Nephron progenitor cell (in vitro differentiated cells): ENCODE data around the gene GJB3.

ENCODE experiments used
- DNase-seq: peaks from one replicate; pipeline ENCODE4 v3.0.0; 2021
- H3K27ac Mint-ChIP-seq: 2 replicates; pipeline ENCODE4 v1.8.0; 2021; ENCODE audit warnings: mild to moderate bottlenecking, moderate library complexity, mixed read lengths
- H3K27me3 Mint-ChIP-seq: 2 replicates; pipeline ENCODE4 v1.8.0; 2021; ENCODE audit warnings: mild to moderate bottlenecking, low read depth, mixed read lengths; ENCODE audit not compliant: poor library complexity
- H3K36me3 Mint-ChIP-seq: 2 replicates; pipeline ENCODE4 v1.8.0; 2021; ENCODE audit warnings: low read depth, mixed read lengths
- H3K4me1 Mint-ChIP-seq: 2 replicates; pipeline ENCODE4 v1.8.0; 2021; ENCODE audit warnings: mixed read lengths
- H3K4me3 Mint-ChIP-seq: 2 replicates; pipeline ENCODE4 v1.8.0; 2021; ENCODE audit warnings: mild to moderate bottlenecking, moderate library complexity, mixed read lengths
- H3K9me3 Mint-ChIP-seq: 2 replicates; pipeline ENCODE4 v1.8.0; 2021; ENCODE audit warnings: mild to moderate bottlenecking, moderate library complexity, mixed read lengths
- TF ChIP-seq, protein P1 (sequence below): fragments of 200-600 bp; sonication (generic); IDR thresholded peaks from 2 replicates; pipeline ENCODE4 v1.5.0; 2021; ENCODE audit warnings: antibody characterized with exemption

GJB3 gene

DNA sequence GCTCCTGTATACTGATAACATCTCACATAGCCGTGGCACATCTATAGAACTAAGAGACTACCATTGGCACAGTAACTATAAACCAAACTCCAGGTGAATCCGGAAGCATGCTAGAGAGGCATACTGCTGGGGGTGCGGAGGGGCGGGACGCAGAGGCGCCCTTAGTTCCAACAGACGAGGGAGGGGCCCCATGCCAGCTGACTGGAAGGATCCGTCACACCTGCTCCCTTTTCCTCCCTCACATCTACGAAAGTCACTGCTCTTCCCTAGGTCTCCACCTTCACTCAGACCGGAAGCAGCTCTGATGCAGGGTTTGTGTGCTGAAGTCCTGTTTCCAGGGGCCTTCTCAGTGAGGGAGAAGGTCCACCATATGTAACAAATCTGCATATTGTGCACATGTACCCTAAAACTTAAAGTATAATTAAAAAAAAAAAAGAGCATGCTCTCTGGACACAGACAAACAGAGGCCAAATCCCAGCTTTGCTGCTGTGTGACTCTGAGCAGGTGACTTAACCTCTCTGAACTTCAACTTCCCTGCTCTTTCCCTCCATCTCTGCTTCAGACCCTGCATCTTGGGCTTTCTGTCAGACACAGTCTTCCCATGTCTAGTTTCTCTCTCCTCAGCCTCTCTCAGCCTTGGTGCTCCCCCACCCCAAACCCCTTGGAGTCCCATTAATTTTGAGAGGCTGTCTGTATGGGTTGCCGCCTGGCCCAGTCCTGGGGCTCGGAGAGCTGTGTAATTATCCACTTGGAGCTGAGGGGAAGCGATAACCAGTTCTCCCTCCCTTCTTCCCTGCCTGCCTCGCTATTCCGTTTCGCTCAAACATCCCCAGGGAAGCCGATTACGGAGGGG, 34.0 kb upstream of the GJB3 start:
- no peaks in the 10 kb centered on the region for H3K9me3 Mint-ChIP-seq
- TF ChIP-seq, protein P1, sequence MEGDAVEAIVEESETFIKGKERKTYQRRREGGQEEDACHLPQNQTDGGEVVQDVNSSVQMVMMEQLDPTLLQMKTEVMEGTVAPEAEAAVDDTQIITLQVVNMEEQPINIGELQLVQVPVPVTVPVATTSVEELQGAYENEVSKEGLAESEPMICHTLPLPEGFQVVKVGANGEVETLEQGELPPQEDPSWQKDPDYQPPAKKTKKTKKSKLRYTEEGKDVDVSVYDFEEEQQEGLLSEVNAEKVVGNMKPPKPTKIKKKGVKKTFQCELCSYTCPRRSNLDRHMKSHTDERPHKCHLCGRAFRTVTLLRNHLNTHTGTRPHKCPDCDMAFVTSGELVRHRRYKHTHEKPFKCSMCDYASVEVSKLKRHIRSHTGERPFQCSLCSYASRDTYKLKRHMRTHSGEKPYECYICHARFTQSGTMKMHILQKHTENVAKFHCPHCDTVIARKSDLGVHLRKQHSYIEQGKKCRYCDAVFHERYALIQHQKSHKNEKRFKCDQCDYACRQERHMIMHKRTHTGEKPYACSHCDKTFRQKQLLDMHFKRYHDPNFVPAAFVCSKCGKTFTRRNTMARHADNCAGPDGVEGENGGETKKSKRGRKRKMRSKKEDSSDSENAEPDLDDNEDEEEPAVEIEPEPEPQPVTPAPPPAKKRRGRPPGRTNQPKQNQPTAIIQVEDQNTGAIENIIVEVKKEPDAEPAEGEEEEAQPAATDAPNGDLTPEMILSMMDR = no peak
- no peak for DNase-seq
- no peaks in the 10 kb centered on the region for H3K36me3 Mint-ChIP-seq
- peaks cover 43% of the 10 kb centered on the region for H3K27me3 Mint-ChIP-seq
- H3K27ac Mint-ChIP-seq = no peak overlapping the region
- no peak overlapping the region for H3K4me3 Mint-ChIP-seq
- no peaks in the 10 kb centered on the region for H3K4me1 Mint-ChIP-seq

DNA sequence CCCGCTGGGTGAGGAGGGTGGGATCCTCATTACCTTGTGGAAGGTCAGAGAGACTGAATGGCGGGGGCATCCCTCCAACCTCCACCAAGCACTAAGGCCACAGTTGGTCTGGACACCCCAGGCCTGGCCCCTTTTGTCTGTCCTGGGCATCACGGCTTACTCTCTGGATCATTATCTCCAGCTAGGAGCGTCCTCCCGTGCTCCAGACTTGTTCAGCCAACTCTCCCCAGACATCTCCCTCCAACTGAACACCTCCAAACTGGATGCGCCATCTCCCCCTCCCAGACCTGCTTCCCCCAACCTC, 33.4 kb upstream of the GJB3 start:
- no peaks in the 10 kb centered on the region for H3K4me1 Mint-ChIP-seq
- H3K27me3 Mint-ChIP-seq = peaks cover 39% of the 10 kb centered on the region
- H3K4me3 Mint-ChIP-seq = no peak overlapping the region
- TF ChIP-seq, protein P1 = no peak
- no peaks in the 10 kb centered on the region for H3K9me3 Mint-ChIP-seq
- H3K36me3 Mint-ChIP-seq = no peaks in the 10 kb centered on the region
- no peak overlapping the region for H3K27ac Mint-ChIP-seq
- no peak for DNase-seq

DNA sequence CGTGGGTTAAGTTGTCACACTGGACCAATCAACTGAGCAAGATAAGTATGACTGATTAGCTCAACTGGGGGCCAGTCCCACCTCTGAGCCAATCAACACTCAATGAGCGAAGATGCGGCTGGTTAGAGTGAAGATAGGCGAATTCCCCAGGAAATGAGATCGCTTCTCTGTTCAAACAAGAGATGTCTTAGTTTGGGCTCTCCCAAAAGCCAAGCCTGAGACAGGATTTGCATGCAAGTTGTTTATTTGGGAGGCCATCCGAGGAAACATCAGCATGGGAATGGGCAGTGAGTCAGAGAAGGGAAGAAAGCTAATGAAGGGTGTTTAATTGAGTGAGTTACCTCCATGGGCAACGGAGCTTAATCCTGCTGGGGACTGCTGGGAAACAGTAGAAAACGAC, 31.0 kb upstream of the GJB3 start:
- Mint-ChIP-seq H3K4me3 (no peak overlapping the region), H3K27me3 (peaks cover 31% of the 10 kb centered on the region), H3K27ac (no peak overlapping the region), H3K9me3 (no peaks in the 10 kb centered on the region), H3K36me3 (no peaks in the 10 kb centered on the region), H3K4me1 (no peaks in the 10 kb centered on the region)
- DNase-seq = no peak
- TF ChIP-seq, protein P1 = no peak

DNA sequence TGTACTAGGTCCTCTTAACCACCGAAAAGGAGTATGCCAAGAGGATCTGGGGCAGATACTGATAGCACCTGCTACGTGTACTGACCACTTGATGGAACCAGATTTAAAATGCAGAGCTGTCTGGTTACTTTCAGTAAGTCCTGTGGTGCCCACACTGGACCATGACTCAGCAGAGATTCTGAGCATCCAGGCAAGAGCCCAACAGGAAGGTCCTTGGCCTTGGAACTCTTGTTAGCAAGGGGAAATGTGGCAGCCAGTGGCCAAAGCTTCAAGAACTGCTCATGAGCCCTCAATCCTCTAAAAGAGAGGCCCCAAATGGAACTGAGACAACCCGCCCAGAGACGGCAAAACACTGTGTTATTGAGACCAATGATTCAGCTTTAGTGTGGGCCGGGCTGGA, 30.4 kb upstream of the GJB3 start:
- no peak for DNase-seq
- no peak overlapping the region for H3K27ac Mint-ChIP-seq
- H3K27me3 Mint-ChIP-seq = peaks cover 28% of the 10 kb centered on the region
- H3K4me3 Mint-ChIP-seq = no peak overlapping the region
- no peaks in the 10 kb centered on the region for H3K36me3 Mint-ChIP-seq
- H3K4me1 Mint-ChIP-seq = no peaks in the 10 kb centered on the region
- no peaks in the 10 kb centered on the region for H3K9me3 Mint-ChIP-seq
- TF ChIP-seq, protein P1 = no peak

DNA sequence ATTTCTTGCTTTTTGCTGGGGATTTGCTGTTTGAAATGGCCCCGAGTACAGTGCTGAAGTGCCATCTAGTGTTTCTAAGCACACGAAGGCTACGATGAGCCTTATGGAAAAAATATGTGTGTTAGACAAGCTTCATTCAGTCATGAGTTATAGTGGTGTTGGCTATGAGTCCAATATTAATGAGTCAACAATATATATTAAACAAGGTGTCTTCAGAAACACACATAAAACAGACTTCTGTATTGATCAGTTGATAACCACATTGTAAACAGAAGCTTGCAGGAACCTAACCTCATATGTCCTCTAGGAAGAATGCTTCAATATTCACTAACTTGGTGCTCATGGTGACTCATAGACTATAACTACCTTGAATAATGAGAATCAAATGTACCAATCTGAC, 27.9 kb upstream of the GJB3 start:
- H3K36me3 Mint-ChIP-seq = no peaks in the 10 kb centered on the region
- peaks cover 27% of the 10 kb centered on the region for H3K27me3 Mint-ChIP-seq
- H3K27ac Mint-ChIP-seq = no peak overlapping the region
- no peaks in the 10 kb centered on the region for H3K9me3 Mint-ChIP-seq
- TF ChIP-seq, protein P1 = no peak
- no peaks in the 10 kb centered on the region for H3K4me1 Mint-ChIP-seq
- DNase-seq = no peak
- no peak overlapping the region for H3K4me3 Mint-ChIP-seq
